ENCODE results near the gene MAP3K7. TPM values are rescaled to one million over a fixed set of nuclear protein-coding genes. Genes with fewer than 3 reads are reported as not detected.

Gene MAP3K7
- total and polyA plus RNA-seq, 2 experiments from 2014 or later = 21.5 to 40.3 TPM

- no peaks in the 10 kb centered on the region for H3K36me3 ChIP-seq (replicated peaks; ENCODE audit: insufficient read depth, low read depth)
- WGBS (ENCODE audit: low lambda C conversion rate, missing lambda C conversion rate) = 91% methylated on average over 2 of the region's 2 CpGs
- H3K4me2 ChIP-seq = no peak overlapping the region
- no peaks in the 10 kb centered on the region for H4K20me1 ChIP-seq (ENCODE audit: insufficient read depth, poor library complexity, severe bottlenecking)
- H3K27ac ChIP-seq = no peak overlapping the region
- TF ChIP-seq EZH2phosphoT487 (IDR thresholded peaks at IDR 0.05; ENCODE audit: low read depth, severe bottlenecking, unreplicated experiment) = no peak
- no peak for TF ChIP-seq EZH2 (IDR thresholded peaks at IDR 0.05; ENCODE audit: borderline replicate concordance)
- TF ChIP-seq, protein P1, sequence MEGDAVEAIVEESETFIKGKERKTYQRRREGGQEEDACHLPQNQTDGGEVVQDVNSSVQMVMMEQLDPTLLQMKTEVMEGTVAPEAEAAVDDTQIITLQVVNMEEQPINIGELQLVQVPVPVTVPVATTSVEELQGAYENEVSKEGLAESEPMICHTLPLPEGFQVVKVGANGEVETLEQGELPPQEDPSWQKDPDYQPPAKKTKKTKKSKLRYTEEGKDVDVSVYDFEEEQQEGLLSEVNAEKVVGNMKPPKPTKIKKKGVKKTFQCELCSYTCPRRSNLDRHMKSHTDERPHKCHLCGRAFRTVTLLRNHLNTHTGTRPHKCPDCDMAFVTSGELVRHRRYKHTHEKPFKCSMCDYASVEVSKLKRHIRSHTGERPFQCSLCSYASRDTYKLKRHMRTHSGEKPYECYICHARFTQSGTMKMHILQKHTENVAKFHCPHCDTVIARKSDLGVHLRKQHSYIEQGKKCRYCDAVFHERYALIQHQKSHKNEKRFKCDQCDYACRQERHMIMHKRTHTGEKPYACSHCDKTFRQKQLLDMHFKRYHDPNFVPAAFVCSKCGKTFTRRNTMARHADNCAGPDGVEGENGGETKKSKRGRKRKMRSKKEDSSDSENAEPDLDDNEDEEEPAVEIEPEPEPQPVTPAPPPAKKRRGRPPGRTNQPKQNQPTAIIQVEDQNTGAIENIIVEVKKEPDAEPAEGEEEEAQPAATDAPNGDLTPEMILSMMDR (IDR thresholded peaks at IDR 0.05; ENCODE audit: poor library complexity) = no peak
- H3K4me1 ChIP-seq (ENCODE audit: insufficient read depth) = no peaks in the 10 kb centered on the region
- H3K4me3 ChIP-seq = no peak overlapping the region
- H3K9me3 ChIP-seq (ENCODE audit: low read depth) = no peaks in the 10 kb centered on the region
- H3K27me3 ChIP-seq = no peaks in the 10 kb centered on the region
- no peak overlapping the region for H2AFZ ChIP-seq
- no peak for DNase-seq (ENCODE audit: low spot score)
- no peaks in the 10 kb centered on the region for H3K79me2 ChIP-seq
- no peaks in the 10 kb centered on the region for H3K9me2 ChIP-seq (replicated peaks; ENCODE audit: insufficient read depth)
These were observed 121.2 kb downstream of the MAP3K7 start for GRCh38 chr6:90465686-90466085.

DNA sequence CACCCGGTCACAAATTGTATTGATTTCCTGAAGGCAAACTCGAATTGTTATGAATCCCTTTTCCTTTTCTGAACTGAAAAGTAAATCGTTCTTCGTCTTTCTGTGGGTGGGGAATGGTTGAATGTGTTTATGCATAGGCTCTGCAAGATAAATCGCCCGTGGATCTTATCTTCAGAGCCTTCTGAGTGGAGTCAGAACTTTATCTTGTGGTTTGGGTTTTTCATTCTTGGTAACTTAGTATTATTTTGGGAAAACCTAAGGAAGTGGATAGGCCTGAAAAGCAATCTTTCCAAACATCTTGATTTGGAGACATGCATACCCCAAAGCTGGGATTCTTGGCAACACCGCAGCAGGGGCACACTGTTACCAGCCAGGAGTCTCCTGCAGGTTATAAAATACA is 122.4 kb downstream of the MAP3K7 start:
- no peak for TF ChIP-seq EZH2 (IDR thresholded peaks at IDR 0.05; ENCODE audit: borderline replicate concordance)
- TF ChIP-seq, protein P1 (IDR thresholded peaks at IDR 0.05; ENCODE audit: poor library complexity) = no peak
- no peak for TF ChIP-seq EZH2phosphoT487 (IDR thresholded peaks at IDR 0.05; ENCODE audit: low read depth, severe bottlenecking, unreplicated experiment)

GRCh38 chr6:90463874-90464273 is 123.0 kb downstream of the MAP3K7 start:
- Histone ChIP-seq H2AFZ (no peak overlapping the region), H3K9me2 (replicated peaks; ENCODE audit: insufficient read depth) (no peaks in the 10 kb centered on the region), H3K79me2 (no peaks in the 10 kb centered on the region), H3K9me3 (ENCODE audit: low read depth) (no peaks in the 10 kb centered on the region), H3K36me3 (replicated peaks; ENCODE audit: insufficient read depth, low read depth) (no peaks in the 10 kb centered on the region), H3K4me3 (no peak overlapping the region), H3K4me2 (no peak overlapping the region), H3K4me1 (ENCODE audit: insufficient read depth) (no peaks in the 10 kb centered on the region), H4K20me1 (ENCODE audit: insufficient read depth, poor library complexity, severe bottlenecking) (no peaks in the 10 kb centered on the region), H3K27me3 (no peaks in the 10 kb centered on the region), H3K27ac (no peak overlapping the region)
- TF ChIP-seq, protein P1 (IDR thresholded peaks at IDR 0.05; ENCODE audit: poor library complexity) = no peak
- no peak for TF ChIP-seq EZH2phosphoT487 (IDR thresholded peaks at IDR 0.05; ENCODE audit: low read depth, severe bottlenecking, unreplicated experiment)
- no peak for TF ChIP-seq EZH2 (IDR thresholded peaks at IDR 0.05; ENCODE audit: borderline replicate concordance)
- DNase-seq (ENCODE audit: low spot score) = no peak
- 93% methylated on average over 4 of the region's 4 CpGs for WGBS (ENCODE audit: low lambda C conversion rate, missing lambda C conversion rate)

More for the DNA sequence above, 122.4 kb downstream of the MAP3K7 start:
- no peaks in the 10 kb centered on the region for H3K4me1 ChIP-seq (ENCODE audit: insufficient read depth)
- 83% methylated on average over 7 of the region's 7 CpGs for WGBS (ENCODE audit: low lambda C conversion rate, missing lambda C conversion rate)
- H3K79me2 ChIP-seq = no peaks in the 10 kb centered on the region
- no peak for DNase-seq (ENCODE audit: low spot score)
- H3K9me3 ChIP-seq (ENCODE audit: low read depth) = no peaks in the 10 kb centered on the region
- H2AFZ ChIP-seq = no peak overlapping the region
- no peaks in the 10 kb centered on the region for H3K36me3 ChIP-seq (replicated peaks; ENCODE audit: insufficient read depth, low read depth)
- no peak overlapping the region for H3K4me3 ChIP-seq
- no peak overlapping the region for H3K27ac ChIP-seq
- H3K9me2 ChIP-seq (replicated peaks; ENCODE audit: insufficient read depth) = no peaks in the 10 kb centered on the region
- H3K27me3 ChIP-seq = no peaks in the 10 kb centered on the region
- H3K4me2 ChIP-seq = no peak overlapping the region
- no peaks in the 10 kb centered on the region for H4K20me1 ChIP-seq (ENCODE audit: insufficient read depth, poor library complexity, severe bottlenecking)

Measured in hepatocyte (in vitro differentiated cells).